Activated T-cell treated with anti-CD3 and anti-CD28 coated beads, Interleukin-2, amount 50 U/mL, for 72 hours (primary cell): Measurements from ENCODE around the gene ADORA2B. TPM values are rescaled to one million over a fixed set of nuclear protein-coding genes. Genes with fewer than 3 reads are reported as not detected.

Experiments
- ATAC-seq, 2 donors: fragments of 150-1000 bp; cut with Tn5 transposase; replicated peaks in 1 of 2; 2 replicates each; pipeline ENCODE4 v1.10.0; 2021; ENCODE audit warnings: moderate library complexity in 2 of 2, mild to moderate bottlenecking in 1 of 2
- DNase-seq, 2 donors: peaks; one replicate each; pipeline ENCODE4 v3.0.0; 2021 to 2022; ENCODE audit warnings: mixed read lengths in 1 of 2
- H3K27ac Mint-ChIP-seq: one replicate; pipeline ENCODE4 v1.8.0; 2022; ENCODE audit warnings: mild to moderate bottlenecking, moderate library complexity, mixed read lengths
- H3K27me3 Mint-ChIP-seq: one replicate; pipeline ENCODE4 v1.8.0; 2022; ENCODE audit warnings: low read depth, mixed read lengths
- H3K36me3 Mint-ChIP-seq, 2 donors: one replicate each; pipeline ENCODE4 v1.8.0; 2022; ENCODE audit warnings: mixed read lengths in 2 of 2, mild to moderate bottlenecking in 1 of 2; ENCODE audit not compliant: insufficient read depth in 2 of 2
- H3K4me1 Mint-ChIP-seq: one replicate; pipeline ENCODE4 v1.8.0; 2022; ENCODE audit warnings: low read depth, mixed read lengths
- H3K4me3 Mint-ChIP-seq, 2 donors: one replicate each; pipeline ENCODE4 v1.8.0; 2022; ENCODE audit warnings: mild to moderate bottlenecking in 2 of 2, mixed read lengths in 2 of 2, moderate library complexity in 2 of 2
- H3K9me3 Mint-ChIP-seq, 2 donors: one replicate each; pipeline ENCODE4 v1.8.0; 2022; ENCODE audit warnings: mixed read lengths in 2 of 2
- total RNA-seq, 2 donors: library from RNA; stranded (reverse); gene quantifications; one replicate each; pipeline ENCODE4 v1.2.3, GENCODE V29; 2022

ADORA2B gene
- total RNA-seq, 2 donors from 2014 or later, result 0.76 to 1.2 TPM

- ATAC-seq (no peak), DNase-seq (no peak)
- Mint-ChIP-seq H3K4me3 (no peak overlapping the region), H3K36me3 (peaks cover 9% of the 10 kb centered on the region in 2 donors), H3K9me3 (no peaks in the 10 kb centered on the region), H3K4me1 (peaks cover 15% of the 10 kb centered on the region), H3K27ac (no peak overlapping the region), H3K27me3 (no peaks in the 10 kb centered on the region)
Measured at GRCh38 chr17:15996322-15996721, 51.4 kb downstream of the ADORA2B start.

- Mint-ChIP-seq H3K4me3 (peak overlapping the region; percentile 81 to 95), H3K27ac (no peak overlapping the region), H3K27me3 (no peaks in the 10 kb centered on the region), H3K9me3 (peaks cover 0 to 1% of the 10 kb centered on the region in 2 donors), H3K4me1 (peaks cover 30% of the 10 kb centered on the region), H3K36me3 (peaks cover 16 to 24% of the 10 kb centered on the region in 2 donors)
- ATAC-seq (no peak), DNase-seq (no peak)
Measured at GRCh38 chr17:15998031-15998562, 53.2 kb downstream of the ADORA2B start.

- peak within 1 kb of the TSS; percentile 95 to 96 for H3K4me3 Mint-ChIP-seq
- DNase-seq (peak; percentile 95 to 97), ATAC-seq (peak; percentile 92 to 94)
- H3K27me3 Mint-ChIP-seq, result no peaks in the 10 kb centered on the region
- H3K36me3 Mint-ChIP-seq, result peaks cover 17 to 33% of the 10 kb centered on the region in 2 donors
- peak within 1 kb of the TSS; percentile 83 for H3K27ac Mint-ChIP-seq
- peaks cover 30% of the 10 kb centered on the region for H3K4me1 Mint-ChIP-seq
- peaks cover 0 to 1% of the 10 kb centered on the region in 2 donors for H3K9me3 Mint-ChIP-seq
Measured at GRCh38 chr17:15999141-15999973, 54.4 kb downstream of the ADORA2B start, which contains the start of the genes TTC19 and ZSWIM7. TTC19 (plus strand) TSS chr17:15999824; CDS start chr17:15999849, 25 bp downstream. ZSWIM7 (minus strand) TSS chr17:15999704; CDS start chr17:15999594, 110 bp downstream.

GRCh38 chr17:15999974-16000827 lies 55.3 kb downstream of the ADORA2B start:
- H3K4me3 Mint-ChIP-seq, result peak overlapping the region; percentile 95 to 96
- H3K36me3 Mint-ChIP-seq, result peaks cover 17 to 40% of the 10 kb centered on the region in 2 donors
- H3K27me3 Mint-ChIP-seq, result no peaks in the 10 kb centered on the region
- H3K4me1 Mint-ChIP-seq, result peaks cover 30% of the 10 kb centered on the region
- ATAC-seq (peak in 1 of 2 donors; percentile 49), DNase-seq (peak in 1 of 2 donors; percentile 55)
- H3K9me3 Mint-ChIP-seq, result peaks cover 0 to 1% of the 10 kb centered on the region in 2 donors
- H3K27ac Mint-ChIP-seq, result peak overlapping the region; percentile 64

- ATAC-seq (peak in 1 of 2 donors; percentile 1), DNase-seq (no peak)
- Mint-ChIP-seq H3K27ac (peak overlapping the region; percentile 64), H3K9me3 (peaks cover 0 to 1% of the 10 kb centered on the region in 2 donors), H3K27me3 (no peaks in the 10 kb centered on the region), H3K4me3 (peak overlapping the region; percentile 95 to 96), H3K36me3 (peaks cover 17 to 47% of the 10 kb centered on the region in 2 donors), H3K4me1 (peaks cover 30% of the 10 kb centered on the region)
Measured at GRCh38 chr17:16001226-16001897, 56.4 kb downstream of the ADORA2B start.

GRCh38 chr17:16002708-16003260 lies 57.9 kb downstream of the ADORA2B start:
- no peak for ATAC-seq
- H3K4me1 Mint-ChIP-seq, result peaks cover 25% of the 10 kb centered on the region
- no peak overlapping the region for H3K4me3 Mint-ChIP-seq

GRCh38 chr17:16003841-16004240 lies 58.9 kb downstream of the ADORA2B start:
- peaks cover 31 to 65% of the 10 kb centered on the region in 2 donors for H3K36me3 Mint-ChIP-seq
- H3K4me1 Mint-ChIP-seq, result peaks cover 35% of the 10 kb centered on the region
- no peak overlapping the region for H3K27ac Mint-ChIP-seq
- peaks cover 0 to 1% of the 10 kb centered on the region in 2 donors for H3K9me3 Mint-ChIP-seq
- no peak overlapping the region for H3K4me3 Mint-ChIP-seq
- H3K27me3 Mint-ChIP-seq, result no peaks in the 10 kb centered on the region
- DNase-seq, result no peak
- no peak for ATAC-seq

More at GRCh38 chr17:16002708-16003260, 57.9 kb downstream of the ADORA2B start:
- Mint-ChIP-seq H3K9me3 (peaks cover 0 to 1% of the 10 kb centered on the region in 2 donors), H3K36me3 (peaks cover 20 to 55% of the 10 kb centered on the region in 2 donors), H3K27ac (no peak overlapping the region), H3K27me3 (no peaks in the 10 kb centered on the region)
- DNase-seq, result no peak

GRCh38 chr17:16005636-16006035 lies 60.7 kb downstream of the ADORA2B start:
- DNase-seq, result no peak
- ATAC-seq, result no peak
- peaks cover 29 to 67% of the 10 kb centered on the region in 2 donors for H3K36me3 Mint-ChIP-seq
- no peak overlapping the region for H3K27ac Mint-ChIP-seq
- peaks cover 0 to 1% of the 10 kb centered on the region in 2 donors for H3K9me3 Mint-ChIP-seq
- H3K27me3 Mint-ChIP-seq, result no peaks in the 10 kb centered on the region
- no peak overlapping the region for H3K4me3 Mint-ChIP-seq
- H3K4me1 Mint-ChIP-seq, result peaks cover 33% of the 10 kb centered on the region

GRCh38 chr17:16007439-16007838 lies 62.5 kb downstream of the ADORA2B start:
- H3K4me1 Mint-ChIP-seq, result peaks cover 24% of the 10 kb centered on the region
- no peak overlapping the region for H3K4me3 Mint-ChIP-seq
- H3K27ac Mint-ChIP-seq, result peak overlapping the region; percentile 37
- ATAC-seq (peak; percentile 73 to 90), DNase-seq (peak; percentile 8)
- no peaks in the 10 kb centered on the region for H3K9me3 Mint-ChIP-seq
- no peaks in the 10 kb centered on the region for H3K27me3 Mint-ChIP-seq
- peaks cover 20 to 53% of the 10 kb centered on the region in 2 donors for H3K36me3 Mint-ChIP-seq

GRCh38 chr17:16013943-16014407 lies 69.0 kb downstream of the ADORA2B start:
- ATAC-seq (no peak), DNase-seq (no peak)
- Mint-ChIP-seq H3K36me3 (peaks cover 4 to 19% of the 10 kb centered on the region in 2 donors), H3K4me1 (peaks cover 12% of the 10 kb centered on the region), H3K4me3 (no peak overlapping the region), H3K27me3 (no peaks in the 10 kb centered on the region), H3K9me3 (no peaks in the 10 kb centered on the region), H3K27ac (no peak overlapping the region)

GRCh38 chr17:16019347-16019746 lies 74.4 kb downstream of the ADORA2B start:
- H3K4me3 Mint-ChIP-seq, result no peak overlapping the region
- no peaks in the 10 kb centered on the region for H3K27me3 Mint-ChIP-seq
- DNase-seq (no peak), ATAC-seq (no peak)
- no peaks in the 10 kb centered on the region for H3K9me3 Mint-ChIP-seq
- H3K27ac Mint-ChIP-seq, result no peak overlapping the region
- H3K36me3 Mint-ChIP-seq, result peaks cover 5 to 22% of the 10 kb centered on the region in 2 donors
- peaks cover 4% of the 10 kb centered on the region for H3K4me1 Mint-ChIP-seq

- ATAC-seq (no peak), DNase-seq (no peak)
- Mint-ChIP-seq H3K4me1 (peaks cover 30% of the 10 kb centered on the region), H3K4me3 (no peak overlapping the region), H3K27ac (peak overlapping the region; percentile 63), H3K27me3 (no peaks in the 10 kb centered on the region), H3K36me3 (peaks cover 19 to 47% of the 10 kb centered on the region in 2 donors), H3K9me3 (no peaks in the 10 kb centered on the region)
Measured at GRCh38 chr17:16023881-16024280, 79.0 kb downstream of the ADORA2B start.
